ENCODE data around the gene PCDHB11.

- TF ChIP-seq CTCF (IDR thresholded peaks at IDR 0.05) (no peak), EZH2 (IDR thresholded peaks at IDR 0.05; ENCODE audit: borderline replicate concordance, insufficient read depth, low read depth, low read length, poor library complexity, severe bottlenecking) (no peak)
These were observed 17.2 kb upstream of the PCDHB11 start, which contains the start of gene PCDHB16 for GRCh38 chr5:141182248-141182647.

Measured in B cell (primary cell).